HG03575 (cell line): Measurements from ENCODE around the gene TMCO5A.
"Not testable (repeated sequence)": the region's sequence is repeated elsewhere in the genome, so short reads cannot be mapped to it uniquely, and the experiment has no call there.

Experiments used
- ATAC-seq: cut with Tn5 transposase; IDR thresholded peaks from one replicate; pipeline ENCODE4 v1.9.1; 2021; ENCODE audit not compliant: unreplicated experiment, insufficient number of reproducible peaks, low FRiP score; ENCODE audit errors: extremely low read depth

TMCO5A gene

DNA sequence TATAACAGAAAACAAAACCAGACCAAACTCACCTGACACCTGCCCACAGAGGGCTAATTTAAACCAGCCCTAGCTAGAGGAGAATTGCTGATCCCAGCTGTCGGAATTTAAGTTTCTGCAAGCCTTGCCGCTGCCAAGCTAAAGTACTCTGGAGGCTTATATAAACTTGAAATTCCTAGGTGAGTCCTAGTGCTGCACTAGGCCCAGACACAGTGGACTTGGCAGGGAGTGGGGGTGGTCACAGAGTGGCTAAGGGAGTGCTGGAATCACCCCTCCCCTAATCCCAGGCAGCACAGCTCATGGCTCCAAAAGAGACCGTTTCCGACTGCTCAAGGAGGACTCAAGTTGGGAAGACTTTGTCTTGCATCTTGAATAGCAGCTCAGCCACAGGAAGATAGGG, 17.6 kb downstream of the TMCO5A start:
- no peak for ATAC-seq

DNA sequence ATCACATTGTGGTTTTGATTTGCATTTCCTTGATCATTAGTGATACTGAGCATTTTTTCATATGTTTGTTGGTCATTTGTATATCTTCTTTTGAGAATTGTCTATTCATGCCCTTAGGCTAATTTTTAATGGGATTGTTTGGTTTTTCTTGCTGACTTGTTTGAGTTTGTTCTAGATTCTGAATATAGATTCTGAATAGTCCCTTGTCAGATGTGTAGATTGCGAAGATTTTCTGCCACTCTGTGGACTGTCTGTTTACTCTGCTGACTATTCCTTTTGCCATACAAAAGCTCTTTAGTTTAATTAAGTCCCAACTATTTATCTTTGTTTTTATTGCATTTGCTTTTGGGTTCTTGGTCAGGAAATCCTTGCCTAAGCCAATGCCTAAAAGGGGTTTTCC, 26.3 kb downstream of the TMCO5A start:
- not testable (repeated sequence) for ATAC-seq

DNA sequence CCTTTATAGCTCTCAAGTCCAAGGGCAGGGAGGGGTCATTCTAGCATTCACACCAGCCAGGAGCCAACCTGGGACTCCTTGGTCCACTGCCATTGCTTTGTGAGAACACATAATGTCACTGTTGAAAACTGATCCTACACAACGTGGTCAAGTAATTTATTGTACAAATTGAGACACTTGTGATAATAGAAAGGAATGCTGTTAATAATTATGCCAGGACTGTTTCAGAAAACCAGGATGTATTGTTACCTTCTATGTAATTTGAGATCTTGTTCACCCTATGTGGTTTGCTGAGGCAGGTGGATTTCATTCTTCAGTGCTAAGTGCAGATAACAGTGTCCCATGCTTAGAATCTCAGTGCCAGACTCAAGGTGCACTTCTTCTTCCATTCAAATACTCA, 33.3 kb downstream of the TMCO5A start:
- no peak for ATAC-seq

DNA sequence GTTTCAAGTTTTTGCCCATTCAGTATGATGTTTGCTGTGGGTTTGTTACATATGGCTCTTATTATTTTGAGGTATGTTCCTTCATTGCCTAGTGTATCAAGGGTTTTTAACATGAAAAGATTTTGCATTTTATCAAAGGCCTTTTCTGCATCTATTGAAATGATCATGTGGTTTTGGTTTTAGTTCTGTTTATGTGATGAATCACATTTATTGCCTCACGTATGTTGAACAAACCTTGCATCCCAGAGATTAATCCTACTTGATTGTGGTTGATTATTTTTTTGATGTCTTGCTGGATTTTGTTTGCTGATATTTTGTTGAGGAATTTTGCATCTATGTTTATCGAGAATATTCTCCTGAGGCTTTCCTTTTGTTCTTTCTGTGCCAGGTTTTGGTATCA, 39.4 kb downstream of the TMCO5A start:
- ATAC-seq: no peak

DNA sequence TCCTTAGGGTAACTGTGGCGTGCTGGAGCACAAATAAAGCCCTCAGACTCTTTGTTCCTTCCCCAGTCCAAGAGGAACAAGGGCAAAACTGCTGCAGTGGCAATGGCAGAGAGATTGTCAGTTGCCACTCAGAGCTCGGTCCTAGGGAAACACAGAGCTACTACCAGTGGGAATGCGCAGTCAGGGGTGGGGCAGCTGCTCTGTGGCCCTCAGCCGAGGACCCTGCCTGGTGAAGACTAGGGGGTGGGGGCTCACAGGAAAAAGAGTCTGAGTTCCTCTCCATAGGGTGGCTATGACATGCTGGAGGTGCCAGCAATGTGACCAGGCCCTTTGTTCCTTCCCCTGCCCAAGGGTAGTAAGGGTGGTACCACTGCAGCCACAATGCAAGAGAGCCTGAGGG, 43.8 kb downstream of the TMCO5A start:
- no peak for ATAC-seq

DNA sequence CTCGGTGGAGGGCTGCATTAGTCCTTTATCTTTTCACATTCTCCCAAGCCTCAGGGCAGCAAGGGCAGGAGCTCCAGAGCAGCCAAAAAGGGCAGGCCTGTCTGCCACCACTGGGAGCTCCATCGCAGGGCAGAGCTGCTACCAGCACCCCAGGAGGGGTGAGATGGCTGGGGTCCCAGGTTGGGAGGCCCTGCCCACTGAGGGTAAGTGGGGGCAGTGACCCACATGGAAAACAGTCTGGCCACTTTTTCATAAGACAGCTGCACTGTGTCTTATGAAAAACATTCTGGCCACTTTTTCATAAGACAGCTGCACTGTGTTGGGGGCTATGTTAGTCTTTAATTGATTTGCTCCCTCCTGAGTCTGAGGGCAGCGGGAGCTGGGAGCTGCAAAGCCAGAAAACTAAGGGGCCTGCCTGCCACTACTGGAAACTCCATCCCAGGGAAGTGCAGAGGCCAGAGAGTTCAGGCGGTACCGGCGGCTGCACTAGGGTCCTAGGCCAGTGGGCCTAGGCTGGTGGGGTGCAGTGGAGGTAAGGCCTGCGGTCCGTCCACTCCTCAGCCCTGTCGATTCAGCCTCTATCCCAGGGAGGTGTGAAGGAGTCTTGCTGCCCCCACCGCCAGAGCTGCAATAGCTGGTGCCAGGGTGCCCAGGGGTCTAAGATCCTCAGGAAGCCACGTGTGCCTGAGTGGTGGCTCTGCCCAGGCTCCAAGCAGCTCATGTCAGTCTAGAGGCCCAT, 45.4 kb downstream of the TMCO5A start:
- no peak for ATAC-seq

DNA sequence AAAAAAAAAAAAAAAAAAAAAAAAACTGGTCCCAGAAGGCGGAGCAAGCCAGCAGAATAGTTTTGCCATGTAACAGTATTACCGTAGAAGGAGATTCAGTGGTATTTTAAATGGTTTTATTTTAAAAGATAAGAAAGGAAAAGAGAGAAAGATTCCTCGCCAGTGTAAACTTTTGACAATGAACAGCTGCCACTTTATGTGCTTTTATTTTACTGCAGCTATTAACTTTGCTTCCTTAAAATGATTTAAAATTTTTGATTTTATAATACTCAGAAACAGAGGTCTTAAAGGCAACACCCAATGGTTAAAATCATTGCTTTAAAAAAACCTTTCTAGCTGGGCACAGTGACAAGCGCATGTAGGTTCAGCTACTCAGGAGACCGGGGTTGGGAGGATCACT, 46.8 kb downstream of the TMCO5A start:
- no peak for ATAC-seq

DNA sequence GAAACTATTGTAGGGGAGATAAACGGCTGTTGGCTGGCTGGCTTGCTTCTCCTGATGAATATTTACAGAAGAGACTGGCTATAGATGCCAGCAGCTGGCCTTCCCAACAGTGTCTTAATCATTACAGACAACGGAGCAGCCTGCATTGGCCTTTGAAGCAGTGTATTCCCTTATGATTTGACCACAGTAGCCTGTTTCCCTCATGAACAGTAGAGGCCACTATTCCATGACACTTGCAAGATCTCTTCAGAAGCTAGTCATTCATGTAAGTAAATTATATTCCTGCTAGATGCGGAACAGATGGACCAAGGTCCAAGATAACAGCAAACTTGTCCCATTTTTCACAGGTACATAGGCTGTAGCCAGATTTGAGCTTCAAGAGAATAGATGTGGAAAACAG, 47.3 kb downstream of the TMCO5A start:
- ATAC-seq: no peak

DNA sequence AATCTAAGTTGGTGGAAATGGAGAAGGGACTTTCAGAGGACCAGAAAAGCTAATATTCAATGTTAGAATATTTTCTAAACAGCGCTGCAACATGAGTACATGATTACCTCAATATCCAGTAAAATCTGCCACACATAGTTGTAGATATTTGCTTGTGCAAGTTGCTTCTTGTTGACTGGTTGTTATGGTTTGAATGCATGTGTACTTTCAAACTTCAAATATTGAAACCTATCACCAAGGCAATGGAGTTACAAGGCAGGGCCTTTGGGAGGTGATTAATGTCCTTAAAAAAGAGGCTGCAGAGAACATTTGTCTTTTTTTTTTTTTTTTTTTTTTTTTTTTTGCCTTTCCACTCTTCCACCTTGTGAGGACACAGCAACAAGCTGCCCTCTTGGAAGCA, 49.9 kb downstream of the TMCO5A start:
- ATAC-seq: no peak

DNA sequence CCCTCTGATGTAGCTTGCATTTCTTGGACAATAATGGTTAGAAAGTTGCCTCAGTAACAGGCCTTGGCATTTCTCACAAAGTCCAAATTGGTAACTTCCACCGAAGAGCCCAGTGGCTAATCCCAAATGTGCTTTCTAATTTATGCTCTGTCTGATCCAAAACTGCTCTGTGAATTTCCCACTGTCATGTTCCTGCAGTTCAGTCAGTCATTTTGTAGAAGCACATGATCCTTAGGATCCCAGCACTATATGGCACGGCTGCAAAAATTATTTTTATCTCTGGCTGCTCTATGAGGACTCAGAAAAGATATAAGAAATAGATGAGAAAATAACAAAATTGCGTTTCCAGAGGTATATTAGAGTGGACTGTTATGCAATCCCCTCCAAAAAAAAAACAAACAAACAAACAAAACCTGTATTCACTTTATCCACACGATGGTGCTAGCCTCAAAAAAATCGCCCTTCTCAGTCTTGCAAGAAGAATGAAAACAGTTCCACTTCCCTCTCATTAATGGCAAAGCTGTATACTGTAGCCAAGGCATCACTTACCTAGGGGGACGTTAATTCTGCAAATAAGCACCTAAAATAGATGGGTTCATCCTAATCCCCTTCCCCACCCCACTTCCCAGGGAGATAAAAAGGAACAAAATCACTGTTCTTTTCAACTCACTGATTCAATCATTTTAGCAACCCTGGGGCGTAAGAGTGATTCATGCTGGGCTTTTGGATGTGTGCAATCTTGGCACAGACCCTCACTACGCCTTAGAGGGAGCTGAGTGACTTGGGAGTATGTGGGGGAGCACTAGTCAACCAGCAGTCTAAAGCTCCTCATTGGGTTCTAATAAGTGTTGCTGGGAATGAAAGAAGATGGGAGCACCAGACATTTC, 61.3 kb downstream of the TMCO5A start:
- ATAC-seq: no peak
